ENCODE results near the gene CHRNA9. TPM values are rescaled to one million over a fixed set of nuclear protein-coding genes. Genes with fewer than 3 reads are reported as not detected.

Gene CHRNA9
- total and polyA plus RNA-seq, 2 experiments from 2014 or later = 0.58 to 5.7 TPM

DNA sequence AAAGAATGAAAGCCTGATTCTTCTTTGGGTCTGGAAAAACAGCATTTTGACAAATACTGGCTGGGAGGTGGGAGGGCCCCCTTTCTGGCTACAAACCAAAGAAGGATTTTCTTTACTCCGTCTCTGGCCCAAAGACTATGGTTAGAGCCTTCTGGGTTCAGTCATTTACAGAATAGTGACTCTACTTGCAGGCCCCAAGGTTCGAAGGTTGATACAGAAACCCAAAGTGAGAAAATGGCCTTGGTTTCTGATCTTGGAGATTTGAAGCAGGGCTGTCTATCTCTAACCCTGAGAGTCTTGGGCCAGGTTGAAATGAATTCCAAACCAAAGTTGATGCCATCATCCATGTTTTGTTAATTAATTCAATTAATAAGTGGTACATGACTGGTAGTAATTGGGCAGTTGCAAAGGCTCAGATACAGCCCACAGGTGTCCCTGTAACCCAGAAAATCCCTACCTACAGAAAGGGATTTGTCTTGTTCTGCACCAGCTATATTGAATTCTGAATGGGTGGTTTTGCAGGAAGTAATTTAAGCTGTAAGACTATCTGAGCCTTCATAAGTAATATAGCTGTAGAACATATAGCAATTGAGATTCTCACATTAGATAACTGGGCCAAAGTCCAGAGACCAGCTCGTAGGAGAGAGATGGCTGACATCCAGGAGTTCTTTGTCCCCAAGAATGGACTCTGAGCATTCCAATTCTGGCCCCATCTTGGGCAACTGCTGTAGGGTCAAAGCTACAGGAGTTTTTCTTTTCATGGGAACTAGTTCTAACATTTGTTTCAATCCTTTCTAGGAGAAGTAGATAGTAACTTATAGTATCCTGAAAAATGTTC is 34.5 kb downstream of the CHRNA9 start:
- Mint-ChIP-seq H3K9me3 (no peaks in the 10 kb centered on the region), H3K27ac (no peak overlapping the region), H3K4me1 (0 out of 3 replicates have a peak, but pooled peaks cover 4% of the 10 kb centered on the region), H3K27me3 (ENCODE audit: insufficient read depth, low read depth, poor library complexity) (no peaks in the 10 kb centered on the region), H3K4me3 (no peak overlapping the region), H3K36me3 (ENCODE audit: low read depth) (no peaks in the 10 kb centered on the region; the same call in 2 of the 3 replicates)
- TF ChIP-seq ZNF331 (CRISPR knock-in tag; IDR thresholded peaks at IDR 0.05; ENCODE audit: low read depth) = no peak
- no peak for TF ChIP-seq STAT1 (IDR thresholded peaks at IDR 0.05; ENCODE audit: unreplicated experiment)
- TF ChIP-seq CREB1 (CRISPR knock-in tag; IDR thresholded peaks at IDR 0.05; ENCODE audit: low read depth) = no peak
- no peak for TF ChIP-seq POLR2AphosphoS5 (IDR thresholded peaks at IDR 0.05; ENCODE audit: low read depth)
- TF ChIP-seq ZNF114 (CRISPR knock-in tag; IDR thresholded peaks at IDR 0.05) = no peak
- TF ChIP-seq, protein P1, sequence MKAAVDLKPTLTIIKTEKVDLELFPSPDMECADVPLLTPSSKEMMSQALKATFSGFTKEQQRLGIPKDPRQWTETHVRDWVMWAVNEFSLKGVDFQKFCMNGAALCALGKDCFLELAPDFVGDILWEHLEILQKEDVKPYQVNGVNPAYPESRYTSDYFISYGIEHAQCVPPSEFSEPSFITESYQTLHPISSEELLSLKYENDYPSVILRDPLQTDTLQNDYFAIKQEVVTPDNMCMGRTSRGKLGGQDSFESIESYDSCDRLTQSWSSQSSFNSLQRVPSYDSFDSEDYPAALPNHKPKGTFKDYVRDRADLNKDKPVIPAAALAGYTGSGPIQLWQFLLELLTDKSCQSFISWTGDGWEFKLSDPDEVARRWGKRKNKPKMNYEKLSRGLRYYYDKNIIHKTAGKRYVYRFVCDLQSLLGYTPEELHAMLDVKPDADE (IDR thresholded peaks at IDR 0.05) = no peak
- TF ChIP-seq EZH2phosphoT487 (IDR thresholded peaks at IDR 0.05; ENCODE audit: unreplicated experiment) = no peak
- no peak for TF ChIP-seq CTCF (conservative IDR thresholded peaks at IDR 0.05; ENCODE audit: low read depth in 2 of 2)
- TF ChIP-seq EZH2 (IDR thresholded peaks at IDR 0.05; ENCODE audit: low read depth, unreplicated experiment) = no peak
- no peak for TF ChIP-seq ZNF462 (CRISPR knock-in tag; IDR thresholded peaks at IDR 0.05)
- no peak for TF ChIP-seq REST (IDR thresholded peaks at IDR 0.05; ENCODE audit: unreplicated experiment)
- TF ChIP-seq NANOG (IDR thresholded peaks at IDR 0.05; ENCODE audit: borderline replicate concordance) = no peak
- no peak for TF ChIP-seq JUNB (IDR thresholded peaks at IDR 0.05; ENCODE audit: unreplicated experiment)
- Histone ChIP-seq H4K20me1 (replicated peaks; ENCODE audit: insufficient read depth) (no peaks in the 10 kb centered on the region), H3K36me3 (ENCODE audit: insufficient read depth) (no peaks in the 10 kb centered on the region), H3K4me3 (no peak overlapping the region), H3K79me2 (replicated peaks; ENCODE audit: insufficient read depth) (no peaks in the 10 kb centered on the region), H3K27ac (ENCODE audit: low read depth) (no peak overlapping the region), H3K4me1 (ENCODE audit: insufficient read depth) (no peaks in the 10 kb centered on the region), H3F3A (replicated peaks; ENCODE audit: low read depth) (no peaks in the 10 kb centered on the region), H2AFZ (no peak overlapping the region), H3K27me3 (ENCODE audit: insufficient read depth) (no peaks in the 10 kb centered on the region), H3K4me2 (no peak overlapping the region), H3K9me2 (ENCODE audit: insufficient read depth) (peaks cover 2% of the 10 kb centered on the region; the same call in 1 of the 2 replicates)
- DNase-seq (ENCODE audit: low spot score) (no peak), ATAC-seq (no peak)
